Breast epithelium (tissue), 3 donors: ENCODE data around the gene CCDC74A.

Source experiments
- CTCF ChIP-seq, 3 donors: fragments of 450-650 bp; IDR thresholded peaks; one replicate each; pipeline ENCODE4 v1.5.1; 2016 to 2017; ENCODE audit warnings: antibody characterized with exemption in 3 of 3, mild to moderate bottlenecking in 3 of 3, moderate library complexity in 3 of 3
- POLR2A ChIP-seq: fragments of 450-650 bp; IDR thresholded peaks from one replicate; pipeline ENCODE4 v1.6.1; 2016; ENCODE audit warnings: antibody characterized with exemption, mild to moderate bottlenecking, moderate library complexity

DNA sequence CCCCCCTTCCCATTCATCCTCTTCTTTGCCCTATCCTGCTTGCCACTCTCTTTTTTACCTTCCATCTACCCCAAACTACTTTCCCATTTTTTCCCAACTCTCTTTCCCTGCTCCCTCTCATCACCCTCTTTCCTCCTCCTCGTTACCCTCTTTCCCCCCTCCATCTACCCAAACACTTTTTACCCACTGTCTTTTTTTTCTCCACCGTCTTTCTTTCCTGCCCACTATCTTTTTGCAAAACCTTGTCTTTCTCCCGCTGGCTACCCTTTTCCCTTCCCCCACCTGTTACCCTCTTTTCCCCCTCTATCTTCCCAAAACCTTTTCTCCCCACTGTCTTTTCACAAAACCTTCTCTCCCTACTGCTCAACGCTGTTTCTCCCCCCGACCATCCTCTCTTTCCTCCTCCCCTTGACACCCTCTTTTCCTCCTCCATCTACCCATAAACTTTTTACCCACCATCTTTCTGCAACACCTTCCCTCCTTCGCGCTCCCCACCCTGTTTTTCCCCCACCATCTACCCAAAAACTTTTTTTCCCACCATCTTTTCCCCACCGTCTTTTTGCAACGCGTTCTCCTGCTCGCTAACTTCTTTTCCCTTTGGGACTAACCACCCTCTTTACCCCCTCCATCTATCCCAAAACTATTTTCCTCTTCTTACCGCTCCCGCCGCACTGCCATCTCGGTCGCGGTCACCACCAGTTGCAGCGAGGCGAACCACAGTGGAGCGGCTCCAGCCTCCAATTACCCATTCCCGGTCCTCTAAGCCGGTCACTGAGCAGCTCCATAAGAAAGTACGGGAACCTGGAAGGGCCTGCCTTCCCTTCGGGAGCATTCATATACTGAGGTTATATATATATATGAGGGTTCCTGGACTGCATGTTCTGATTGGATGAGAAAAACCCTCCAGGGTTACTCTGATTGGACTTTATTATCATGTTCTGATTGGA, 15.0 kb downstream of the CCDC74A start:
- no peak for TF ChIP-seq CTCF (IDR thresholded peaks at IDR 0.05)
- TF ChIP-seq POLR2A, result no peak
